Neural cell (in vitro differentiated cells): Measurements from ENCODE around the gene TEN1. TPM values are rescaled to one million over a fixed set of nuclear protein-coding genes. Genes with fewer than 3 reads are reported as not detected.

ENCODE experiments used
- H2AFZ ChIP-seq: fragments of 200-600, 300-800 bp; sonication (generic), shearing (Covaris generic); 2 replicates; pipeline ENCODE4 v1.6.0; 2014; ENCODE audit warnings: low read depth, mild to moderate bottlenecking, antibody characterized with exemption, low read length, moderate library complexity
- H3F3A ChIP-seq: fragments of 200-600 bp; shearing (Covaris generic); 2 replicates; pipeline ENCODE4 v1.6.1; 2016; ENCODE audit warnings: mild to moderate bottlenecking, moderate library complexity, mixed read lengths, antibody characterized with exemption, low read length; ENCODE audit not compliant: insufficient read depth, poor library complexity, severe bottlenecking
- H3K27ac ChIP-seq: fragments of 200-600, 300-800 bp; sonication (generic), shearing (Covaris generic); 2 replicates; pipeline ENCODE4 v1.5.1; 2014; ENCODE audit warnings: mild to moderate bottlenecking, low read length, moderate library complexity
- H3K27me3 ChIP-seq: fragments of 300-800, 200-600 bp; sonication (generic), shearing (Covaris generic); 2 replicates; pipeline ENCODE4 v1.6.0; 2014; ENCODE audit warnings: mild to moderate bottlenecking, low read depth, low read length, moderate library complexity; ENCODE audit not compliant: insufficient read depth
- H3K36me3 ChIP-seq: fragments of 300-800, 200-600 bp; sonication (generic), shearing (Covaris generic); 2 replicates; pipeline ENCODE4 v1.5.1; 2014; ENCODE audit warnings: mild to moderate bottlenecking, antibody characterized with exemption, low read length, moderate library complexity; ENCODE audit not compliant: insufficient read depth
- H3K4me2 ChIP-seq: fragments of 300-800, 200-600 bp; sonication (generic), shearing (Covaris generic); 2 replicates; pipeline ENCODE4 v1.6.0; 2014; ENCODE audit warnings: mild to moderate bottlenecking, low read length
- H3K4me3 ChIP-seq: fragments of 300-800, 200-600 bp; sonication (generic), shearing (Covaris generic); 2 replicates; pipeline ENCODE4 v1.5.1; 2014; ENCODE audit warnings: mild to moderate bottlenecking, low read length, moderate library complexity
- H3K79me2 ChIP-seq: fragments of 200-600 bp; shearing (Covaris generic); replicated peaks from 2 replicates; pipeline ENCODE4 v1.6.0; 2014; ENCODE audit warnings: mild to moderate bottlenecking, low read length, moderate library complexity; ENCODE audit not compliant: insufficient read depth
- H3K9ac ChIP-seq: fragments of 300-800, 200-600 bp; sonication (generic), shearing (Covaris generic); 2 replicates; pipeline ENCODE4 v1.6.1; 2016; ENCODE audit warnings: mild to moderate bottlenecking, low read length, mixed read lengths
- H3K9me2 ChIP-seq: fragments of 200-600 bp; shearing (Covaris generic); 2 replicates; pipeline ENCODE4 v1.6.1; 2016; ENCODE audit warnings: mild to moderate bottlenecking, low read length, mixed read lengths; ENCODE audit not compliant: insufficient read depth
- H3K9me3 ChIP-seq: fragments of 200-600, 300-800 bp; sonication (generic), shearing (Covaris generic); 2 replicates; pipeline ENCODE4 v1.6.1; 2016; ENCODE audit warnings: mild to moderate bottlenecking, mixed run types, low read length, moderate library complexity, mixed read lengths
- H4K20me1 ChIP-seq: fragments of 200-600 bp; shearing (Covaris generic); 2 replicates; pipeline ENCODE4 v1.6.1; 2016; ENCODE audit warnings: mild to moderate bottlenecking, mixed run types; ENCODE audit not compliant: insufficient read depth
- EP300 ChIP-seq: fragments of 450-650 bp; conservative IDR thresholded peaks from 2 replicates; pipeline ENCODE4 v1.6.1; 2014; ENCODE audit warnings: antibody characterized with exemption, mild to moderate bottlenecking, moderate library complexity; ENCODE audit not compliant: poor library complexity, severe bottlenecking
- EZH2 ChIP-seq: fragments of 200-600, 300-800 bp; shearing (Covaris generic), sonication (generic); IDR thresholded peaks from 2 replicates; pipeline ENCODE4 v1.6.1; 2014; ENCODE audit warnings: antibody characterized with exemption, low read length, borderline replicate concordance, mild to moderate bottlenecking; ENCODE audit not compliant: insufficient read depth, poor library complexity, severe bottlenecking
- MXI1 ChIP-seq: fragments of 450-650 bp; conservative IDR thresholded peaks from 2 replicates; pipeline ENCODE4 v1.6.1; 2014; ENCODE audit warnings: antibody characterized with exemption, mild to moderate bottlenecking; ENCODE audit not compliant: poor library complexity, severe bottlenecking
- POLR2AphosphoS5 ChIP-seq: IDR thresholded peaks from 2 replicates; pipeline ENCODE4 v1.6.1; 2012
- RAD21 ChIP-seq: fragments of 450-650 bp; conservative IDR thresholded peaks from 2 replicates; pipeline ENCODE4 v1.6.1; 2014; ENCODE audit warnings: antibody characterized with exemption, mild to moderate bottlenecking, moderate library complexity
- REST ChIP-seq: IDR thresholded peaks from 2 replicates; pipeline ENCODE4 v1.6.1; 2012; ENCODE audit warnings: borderline replicate concordance
- SMC3 ChIP-seq: fragments of 450-650 bp; conservative IDR thresholded peaks from 2 replicates; pipeline ENCODE4 v1.6.1; 2014; ENCODE audit warnings: antibody characterized with exemption, mild to moderate bottlenecking, moderate library complexity; ENCODE audit not compliant: poor library complexity
- TAF1 ChIP-seq: IDR thresholded peaks from 2 replicates; pipeline ENCODE4 v1.6.1; 2012; ENCODE audit warnings: low read depth
- polyA plus RNA-seq: library from polyadenylated mRNA; depleted of rRNA; stranded (reverse); fragments of >200 nt; gene quantifications from 2 replicates; pipeline ENCODE4 v1.2.3, GENCODE V29; 2014
- TF ChIP-seq, protein P1 (sequence below): fragments of 450-650 bp; IDR thresholded peaks from 2 replicates; pipeline ENCODE4 v1.5.1; 2014; ENCODE audit warnings: antibody characterized with exemption, mild to moderate bottlenecking, moderate library complexity; ENCODE audit not compliant: poor library complexity, severe bottlenecking

Gene TEN1
- polyA plus RNA-seq, 1 donor from 2014 or later: 33.1 TPM

GRCh38 chr17:75950421-75950820, 28.6 kb upstream of the TEN1 start:
- Histone ChIP-seq H3K9me2 (no peaks in the 10 kb centered on the region), H3K27me3 (no peaks in the 10 kb centered on the region), H4K20me1 (no peaks in the 10 kb centered on the region), H3F3A (no peaks in the 10 kb centered on the region), H3K36me3 (peaks cover 20% of the 10 kb centered on the region), H3K4me3 (no peak overlapping the region), H3K9me3 (no peaks in the 10 kb centered on the region), H3K79me2 (no peaks in the 10 kb centered on the region), H3K9ac (no peak overlapping the region), H2AFZ (no peak overlapping the region), H3K4me2 (no peak overlapping the region), H3K27ac (no peak overlapping the region)
- TF ChIP-seq, protein P1, sequence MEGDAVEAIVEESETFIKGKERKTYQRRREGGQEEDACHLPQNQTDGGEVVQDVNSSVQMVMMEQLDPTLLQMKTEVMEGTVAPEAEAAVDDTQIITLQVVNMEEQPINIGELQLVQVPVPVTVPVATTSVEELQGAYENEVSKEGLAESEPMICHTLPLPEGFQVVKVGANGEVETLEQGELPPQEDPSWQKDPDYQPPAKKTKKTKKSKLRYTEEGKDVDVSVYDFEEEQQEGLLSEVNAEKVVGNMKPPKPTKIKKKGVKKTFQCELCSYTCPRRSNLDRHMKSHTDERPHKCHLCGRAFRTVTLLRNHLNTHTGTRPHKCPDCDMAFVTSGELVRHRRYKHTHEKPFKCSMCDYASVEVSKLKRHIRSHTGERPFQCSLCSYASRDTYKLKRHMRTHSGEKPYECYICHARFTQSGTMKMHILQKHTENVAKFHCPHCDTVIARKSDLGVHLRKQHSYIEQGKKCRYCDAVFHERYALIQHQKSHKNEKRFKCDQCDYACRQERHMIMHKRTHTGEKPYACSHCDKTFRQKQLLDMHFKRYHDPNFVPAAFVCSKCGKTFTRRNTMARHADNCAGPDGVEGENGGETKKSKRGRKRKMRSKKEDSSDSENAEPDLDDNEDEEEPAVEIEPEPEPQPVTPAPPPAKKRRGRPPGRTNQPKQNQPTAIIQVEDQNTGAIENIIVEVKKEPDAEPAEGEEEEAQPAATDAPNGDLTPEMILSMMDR: no peak
- no peak for TF ChIP-seq MXI1
- no peak for TF ChIP-seq POLR2AphosphoS5
- no peak for TF ChIP-seq EZH2

GRCh38 chr17:75950855-75951554, 28.0 kb upstream of the TEN1 start:
- H4K20me1 ChIP-seq: no peaks in the 10 kb centered on the region
- H3K9me3 ChIP-seq: no peaks in the 10 kb centered on the region
- H3K4me2 ChIP-seq: no peak overlapping the region
- no peak overlapping the region for H3K27ac ChIP-seq
- H3K79me2 ChIP-seq: no peaks in the 10 kb centered on the region
- no peaks in the 10 kb centered on the region for H3K27me3 ChIP-seq
- H3K9ac ChIP-seq: no peak overlapping the region
- no peak overlapping the region for H2AFZ ChIP-seq
- no peak overlapping the region for H3K4me3 ChIP-seq
- H3K9me2 ChIP-seq: no peaks in the 10 kb centered on the region
- peaks cover 19% of the 10 kb centered on the region for H3K36me3 ChIP-seq
- no peaks in the 10 kb centered on the region for H3F3A ChIP-seq
- TF ChIP-seq TAF1: no peak
- no peak for TF ChIP-seq EZH2
- no peak for TF ChIP-seq POLR2AphosphoS5
- TF ChIP-seq RAD21: no peak
- TF ChIP-seq REST: no peak
- TF ChIP-seq SMC3: no peak
- TF ChIP-seq MXI1: no peak
- TF ChIP-seq EP300: no peak
